ENCODE results near the gene ZNF57.

The ZNF57 gene

GRCh38 chr19:2944775-2945574, 44.2 kb downstream of the ZNF57 start, which contains the start of gene ZNF77 (continued):
- no peak for TF ChIP-seq PRDM1 (tag by site-specific recombination; IDR thresholded peaks at IDR 0.05)
- TF ChIP-seq ZNF10 (tag by site-specific recombination; IDR thresholded peaks at IDR 0.05) = no peak
- peak; percentile 32; the same call in 1 of the 2 replicates for TF ChIP-seq ZNF221 (tag by site-specific recombination; IDR thresholded peaks at IDR 0.05; ENCODE audit: borderline replicate concordance)
- TF ChIP-seq ZNF623 (tag by site-specific recombination; IDR thresholded peaks at IDR 0.05) = 0 out of 2 replicates have a peak, but pooled peaks have one; percentile 11
- no peak for TF ChIP-seq ZBTB44 (tag by site-specific recombination; IDR thresholded peaks at IDR 0.05)
- peak; percentile 55 for TF ChIP-seq ZNF610 (tag by site-specific recombination; IDR thresholded peaks at IDR 0.05; ENCODE audit: borderline replicate concordance)
- TF ChIP-seq ZNF768 (tag by site-specific recombination; IDR thresholded peaks at IDR 0.05) = no peak
- no peak for TF ChIP-seq HOXA7 (CRISPR knock-in tag; IDR thresholded peaks at IDR 0.05; ENCODE audit: borderline replicate concordance)
- peak; percentile 57; the same call in 1 of the 2 replicates for TF ChIP-seq ZNF2 (tag by site-specific recombination; IDR thresholded peaks at IDR 0.05)
- no peak for TF ChIP-seq ZNF548 (tag by site-specific recombination; IDR thresholded peaks at IDR 0.05)
- peak; percentile 57; the same call in 1 of the 2 replicates for TF ChIP-seq ZNF639 (tag by site-specific recombination; IDR thresholded peaks at IDR 0.05)
- TF ChIP-seq ZNF48 (tag by site-specific recombination; IDR thresholded peaks at IDR 0.05) = no peak
- TF ChIP-seq ZFP69B (tag by site-specific recombination; IDR thresholded peaks at IDR 0.05) = peak; percentile 85
- TF ChIP-seq ZNF37A (tag by site-specific recombination; IDR thresholded peaks at IDR 0.05) = no peak
- no peak for TF ChIP-seq ZNF26 (tag by site-specific recombination; IDR thresholded peaks at IDR 0.05)
- TF ChIP-seq ZNF501 (tag by site-specific recombination; IDR thresholded peaks at IDR 0.05) = peak; percentile 56
- TF ChIP-seq ZNF292 (tag by site-specific recombination; IDR thresholded peaks at IDR 0.05; ENCODE audit: borderline replicate concordance, low read depth) = no peak
- peak; percentile 88 for TF ChIP-seq ZFHX2 (tag by site-specific recombination; conservative IDR thresholded peaks at IDR 0.05)
- no peak for TF ChIP-seq PBX3 (CRISPR knock-in tag; IDR thresholded peaks at IDR 0.05)
- 0 out of 2 replicates have a peak, but pooled peaks have one; percentile 69 for TF ChIP-seq ZNF24 (tag by site-specific recombination; IDR thresholded peaks at IDR 0.05)
- no peak for TF ChIP-seq ZNF280C (tag by site-specific recombination; IDR thresholded peaks at IDR 0.05)
- no peak for TF ChIP-seq RBAK (tag by site-specific recombination; IDR thresholded peaks at IDR 0.05)
- TF ChIP-seq REPIN1 (tag by site-specific recombination; IDR thresholded peaks at IDR 0.05; ENCODE audit: low read depth) = 0 out of 2 replicates have a peak, but pooled peaks have one; percentile 55
- 0 out of 2 replicates have a peak, but pooled peaks have one; percentile 18 for TF ChIP-seq ZNF596 (tag by site-specific recombination; IDR thresholded peaks at IDR 0.05)
- peak; percentile 88 for TF ChIP-seq KLF16 (tag by site-specific recombination; IDR thresholded peaks at IDR 0.05)
- peak; percentile 96 for TF ChIP-seq ZNF629 (tag by site-specific recombination; IDR thresholded peaks at IDR 0.05)
- no peak for TF ChIP-seq ZNF830 (tag by site-specific recombination; IDR thresholded peaks at IDR 0.05; ENCODE audit: low read depth)
- no peak for TF ChIP-seq ZFP41 (tag by site-specific recombination; IDR thresholded peaks at IDR 0.05; ENCODE audit: borderline replicate concordance)
- 0 out of 2 replicates have a peak, but pooled peaks have one; percentile 48 for TF ChIP-seq OVOL3 (tag by site-specific recombination; IDR thresholded peaks at IDR 0.05)
- peak; percentile 25; the same call in 1 of the 2 replicates for TF ChIP-seq ZBTB48 (tag by site-specific recombination; IDR thresholded peaks at IDR 0.05)
- no peak for TF ChIP-seq ZNF701 (tag by site-specific recombination; IDR thresholded peaks at IDR 0.05)
- TF ChIP-seq ZNF248 (tag by site-specific recombination; IDR thresholded peaks at IDR 0.05) = no peak
- TF ChIP-seq ZNF366 (tag by site-specific recombination; conservative IDR thresholded peaks at IDR 0.05) = no peak
